PC-3 (cell line): ENCODE data around the gene MBD3L2B. TPM values are rescaled to one million over a fixed set of nuclear protein-coding genes. Genes with fewer than 3 reads are reported as not detected.

Experiments used
- ATAC-seq: fragments of 200-7000 bp; cut with Tn5 transposase; 2 replicates; pipeline ENCODE4 v1.9.1; 2020; ENCODE audit warnings: mild to moderate bottlenecking, moderate library complexity
- BruUV-seq: library from RNA; stranded (reverse); fragments of 400-500 nt; replicated peaks from 2 replicates; lab custom pipeline; 2021; lab: Mats Ljungman, UMichigan
- CTCF ChIA-PET: fragments of 300-600 bp; sonication (Branson Sonifier 250); formaldehyde crosslinking; loops from one replicate; lab custom pipeline; 2022; ENCODE audit warnings: antibody characterized with exemption; lab: Charles Lee
- POLR2A ChIA-PET: fragments of 300-600 bp; sonication (Branson Sonifier 250); formaldehyde crosslinking; loops from one replicate; lab custom pipeline; 2022; ENCODE audit warnings: antibody characterized with exemption; ENCODE audit not compliant: unreplicated experiment; lab: Charles Lee
- DNase-seq: peaks from one replicate; pipeline ENCODE4 v3.0.0-alpha.2; 2015
- H2AFZ ChIP-seq: fragments of 300-600 bp; sonication (generic); 2 replicates; pipeline ENCODE4 v1.6.0; 2016; ENCODE audit warnings: antibody characterized with exemption, low read length
- H3F3A ChIP-seq: fragments of 300-600 bp; sonication (generic); one replicate; pipeline ENCODE4 v1.6.0; 2017; ENCODE audit warnings: antibody characterized with exemption, low read length, control low read depth, mild to moderate bottlenecking; ENCODE audit not compliant: unreplicated experiment
- H3K27ac ChIP-seq: fragments of 300-600 bp; sonication (generic); 2 replicates; pipeline ENCODE4 v1.5.1; 2016; ENCODE audit warnings: mild to moderate bottlenecking, low read length
- H3K27me3 ChIP-seq: fragments of 300-600 bp; sonication (generic); 2 replicates; pipeline ENCODE4 v1.6.1; 2016; ENCODE audit warnings: low read length, mixed read lengths
- H3K36me3 ChIP-seq: fragments of 300-600 bp; sonication (generic); 2 replicates; pipeline ENCODE4 v1.6.1; 2016; ENCODE audit warnings: low read depth, mixed run types, low read length, mixed read lengths
- H3K4me1 ChIP-seq: fragments of 300-600 bp; sonication (generic); 2 replicates; pipeline ENCODE4 v1.5.1; 2016; ENCODE audit warnings: low read length; ENCODE audit not compliant: insufficient read depth
- H3K4me2 ChIP-seq: fragments of 300-600 bp; sonication (generic); 2 replicates; pipeline ENCODE4 v1.6.0; 2016; ENCODE audit warnings: low read length
- H3K4me3 ChIP-seq: fragments of 300-600 bp; sonication (generic); 2 replicates; pipeline ENCODE4 v1.5.1; 2016; ENCODE audit warnings: mild to moderate bottlenecking, low read length, mixed read lengths
- H3K79me2 ChIP-seq: fragments of 300-600 bp; sonication (generic); 2 replicates; pipeline ENCODE4 v1.6.1; 2017; ENCODE audit warnings: low read length, mixed read lengths
- H3K9ac ChIP-seq: fragments of 300-600 bp; sonication (generic); 2 replicates; pipeline ENCODE4 v1.6.0; 2016; ENCODE audit warnings: mild to moderate bottlenecking, low read length
- H3K9me2 ChIP-seq: fragments of 300-600 bp; sonication (generic); replicated peaks from 2 replicates; pipeline ENCODE4 v1.6.1; 2016; ENCODE audit warnings: mixed run types, low read length, mixed read lengths
- H3K9me3 ChIP-seq: fragments of 300-600 bp; sonication (generic); 2 replicates; pipeline ENCODE4 v1.6.1; 2016; ENCODE audit warnings: low read length, mixed read lengths
- H4K20me1 ChIP-seq: fragments of 300-600 bp; sonication (generic); 2 replicates; pipeline ENCODE4 v1.6.1; 2016; ENCODE audit warnings: low read length, mixed read lengths
- EZH2 ChIP-seq: fragments of 300-600 bp; sonication (generic); IDR thresholded peaks from one replicate; pipeline ENCODE4 v1.6.1; 2017; ENCODE audit warnings: antibody characterized with exemption, mild to moderate bottlenecking, low read length; ENCODE audit not compliant: unreplicated experiment
- EZH2phosphoT487 ChIP-seq: fragments of 300-600 bp; sonication (generic); IDR thresholded peaks from 2 replicates; pipeline ENCODE4 v1.6.1; 2018; ENCODE audit warnings: mild to moderate bottlenecking, antibody characterized with exemption, low read length, borderline replicate concordance
- intact Hi-C: fragments of 100-400 bp; cut with micrococcal nuclease; formaldehyde crosslinking; loops from 2 replicates; pipeline ENCODE4 v1.9.0; 2023
- total RNA-seq: library from RNA; depleted of rRNA; stranded (reverse); fragments of >200 nt; gene quantifications from 2 replicates; pipeline ENCODE4 v1.2.3, GENCODE V29; 2014
- TF ChIP-seq, protein P1 (sequence below): fragments of 300-600 bp; sonication (generic); conservative IDR thresholded peaks from 2 replicates; pipeline ENCODE4 v1.5.1; 2017; ENCODE audit warnings: antibody characterized with exemption, low read depth, mild to moderate bottlenecking, low read length

Gene MBD3L2B
- total RNA-seq, 1 experiment from 2014 or later, result not detected

DNA sequence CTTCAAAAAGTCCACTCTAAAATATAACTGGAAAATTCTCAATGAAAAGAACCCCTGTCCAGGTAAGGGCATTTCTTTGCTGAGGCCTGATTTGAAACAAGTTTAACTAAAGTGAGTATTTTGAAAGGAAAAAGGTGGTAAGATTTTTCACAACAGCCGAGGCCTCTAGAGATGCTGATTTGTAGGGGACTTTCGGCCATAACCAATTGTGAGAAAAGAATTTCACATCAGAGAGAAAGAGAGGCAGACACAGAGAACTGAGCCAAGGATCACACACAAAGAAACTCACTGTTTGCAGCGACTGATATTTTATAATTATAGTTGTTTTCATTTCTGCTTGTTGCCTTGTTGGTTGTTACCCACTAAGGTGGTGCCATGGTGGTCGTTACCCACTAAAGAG is 24.4 kb downstream of the MBD3L2B start:
- ChIA-PET CTCF (no interaction called here), POLR2A (no interaction called here)
- no peak overlapping the region for H3K27ac ChIP-seq
- H4K20me1 ChIP-seq, result no peaks in the 10 kb centered on the region
- intact Hi-C loops, result no loop called here
- H3K79me2 ChIP-seq, result no peaks in the 10 kb centered on the region
- no peak overlapping the region for H3K4me2 ChIP-seq
- H3K36me3 ChIP-seq, result no peaks in the 10 kb centered on the region
- no peaks in the 10 kb centered on the region for H3F3A ChIP-seq
- no peak overlapping the region for H2AFZ ChIP-seq
- no peak for DNase-seq
- no peak for ATAC-seq
- TF ChIP-seq, protein P1, sequence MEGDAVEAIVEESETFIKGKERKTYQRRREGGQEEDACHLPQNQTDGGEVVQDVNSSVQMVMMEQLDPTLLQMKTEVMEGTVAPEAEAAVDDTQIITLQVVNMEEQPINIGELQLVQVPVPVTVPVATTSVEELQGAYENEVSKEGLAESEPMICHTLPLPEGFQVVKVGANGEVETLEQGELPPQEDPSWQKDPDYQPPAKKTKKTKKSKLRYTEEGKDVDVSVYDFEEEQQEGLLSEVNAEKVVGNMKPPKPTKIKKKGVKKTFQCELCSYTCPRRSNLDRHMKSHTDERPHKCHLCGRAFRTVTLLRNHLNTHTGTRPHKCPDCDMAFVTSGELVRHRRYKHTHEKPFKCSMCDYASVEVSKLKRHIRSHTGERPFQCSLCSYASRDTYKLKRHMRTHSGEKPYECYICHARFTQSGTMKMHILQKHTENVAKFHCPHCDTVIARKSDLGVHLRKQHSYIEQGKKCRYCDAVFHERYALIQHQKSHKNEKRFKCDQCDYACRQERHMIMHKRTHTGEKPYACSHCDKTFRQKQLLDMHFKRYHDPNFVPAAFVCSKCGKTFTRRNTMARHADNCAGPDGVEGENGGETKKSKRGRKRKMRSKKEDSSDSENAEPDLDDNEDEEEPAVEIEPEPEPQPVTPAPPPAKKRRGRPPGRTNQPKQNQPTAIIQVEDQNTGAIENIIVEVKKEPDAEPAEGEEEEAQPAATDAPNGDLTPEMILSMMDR, result no peak
- TF ChIP-seq EZH2 (no peak), EZH2phosphoT487 (no peak)
- H3K27me3 ChIP-seq, result peaks cover 20% of the 10 kb centered on the region
- 0 out of 2 replicates have a peak, but pooled peaks cover 4% of the 10 kb centered on the region for H3K9me2 ChIP-seq
- H3K9ac ChIP-seq, result no peak overlapping the region
- H3K9me3 ChIP-seq, result no peaks in the 10 kb centered on the region
- H3K4me3 ChIP-seq, result no peak overlapping the region
- BruUV-seq, result no TSS peak
- H3K4me1 ChIP-seq, result no peaks in the 10 kb centered on the region

DNA sequence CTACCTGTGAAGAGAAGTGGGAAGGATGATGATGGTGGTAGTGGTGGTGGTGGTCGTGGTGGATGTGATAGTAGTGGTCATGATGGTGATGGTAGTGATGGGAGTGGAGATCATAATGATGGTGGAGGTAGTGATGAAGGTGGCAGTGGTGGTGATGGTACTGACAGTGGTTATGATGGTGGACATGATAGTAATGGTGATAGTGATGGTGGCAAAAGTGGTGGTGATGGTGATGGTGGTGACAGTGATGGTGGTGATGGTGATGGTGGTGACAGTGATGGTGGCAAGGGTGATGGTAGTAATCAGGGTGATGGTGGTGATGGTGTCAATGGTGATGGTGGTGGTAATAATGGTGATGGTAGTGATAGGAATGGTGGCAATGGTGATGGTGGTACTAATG is 26.2 kb downstream of the MBD3L2B start:
- Histone ChIP-seq H2AFZ (no peak overlapping the region), H3K9me3 (no peaks in the 10 kb centered on the region), H3K27me3 (peaks cover 16% of the 10 kb centered on the region), H3K27ac (no peak overlapping the region), H3K4me2 (no peak overlapping the region), H3K4me3 (no peak overlapping the region), H3K9me2 (0 out of 2 replicates have a peak, but pooled peaks cover 4% of the 10 kb centered on the region), H4K20me1 (no peaks in the 10 kb centered on the region), H3F3A (no peaks in the 10 kb centered on the region), H3K9ac (no peak overlapping the region), H3K79me2 (no peaks in the 10 kb centered on the region), H3K4me1 (no peaks in the 10 kb centered on the region), H3K36me3 (no peaks in the 10 kb centered on the region)
- intact Hi-C loops, result no loop called here
- no TSS peak for BruUV-seq
- ATAC-seq (no peak), DNase-seq (no peak)
- ChIA-PET POLR2A (no interaction called here), CTCF (no interaction called here)
- no peak for TF ChIP-seq EZH2
- no peak for TF ChIP-seq EZH2phosphoT487
- TF ChIP-seq, protein P1, result no peak

DNA sequence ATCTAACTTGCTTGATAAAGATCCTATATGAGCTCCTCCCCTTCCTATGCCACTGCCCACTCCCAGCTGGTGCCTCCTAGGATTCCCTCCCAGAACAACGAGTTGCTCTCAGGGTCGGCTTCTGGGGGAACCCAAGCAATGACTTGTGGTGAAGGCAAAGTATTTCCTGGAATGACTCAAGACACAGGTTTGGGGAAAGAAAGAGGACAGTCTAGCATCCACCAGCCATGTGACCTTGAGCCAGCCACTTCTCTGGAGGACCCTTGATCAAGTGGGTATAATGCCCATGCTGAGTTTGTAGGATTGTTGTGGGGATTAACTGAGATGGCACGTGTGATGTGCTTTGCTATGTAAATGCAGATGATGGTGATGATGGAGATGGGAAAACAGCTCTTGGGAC is 33.0 kb downstream of the MBD3L2B start:
- no peak overlapping the region for H3K27ac ChIP-seq
- no peak overlapping the region for H2AFZ ChIP-seq
- peaks cover 47% of the 10 kb centered on the region for H3K27me3 ChIP-seq
- no peaks in the 10 kb centered on the region for H3K4me1 ChIP-seq
- ATAC-seq (no peak), DNase-seq (no peak)
- H3K9me3 ChIP-seq, result peaks cover 21% of the 10 kb centered on the region
- ChIA-PET POLR2A (no interaction called here), CTCF (no interaction called here)
- H3K79me2 ChIP-seq, result no peaks in the 10 kb centered on the region
- H3K4me3 ChIP-seq, result no peak overlapping the region
- H3K9me2 ChIP-seq, result no peaks in the 10 kb centered on the region
- H4K20me1 ChIP-seq, result no peaks in the 10 kb centered on the region
- H3K36me3 ChIP-seq, result no peaks in the 10 kb centered on the region
- intact Hi-C loops, result no loop called here
- no peak overlapping the region for H3K9ac ChIP-seq
- BruUV-seq, result no TSS peak
- H3F3A ChIP-seq, result no peaks in the 10 kb centered on the region
- TF ChIP-seq EZH2, result no peak
- TF ChIP-seq, protein P1, result no peak
- TF ChIP-seq EZH2phosphoT487, result no peak
- H3K4me2 ChIP-seq, result no peak overlapping the region
